BE2C (cell line): Measurements from ENCODE around the gene NFIC.

Source experiments
- DNase-seq: peaks from one replicate; pipeline ENCODE4 v3.0.0-alpha.2; 2020
- H3K27me3 ChIP-seq: fragments of 250-450 bp; sonication (Bioruptor Pico); 2 replicates; pipeline ENCODE4 v1.5.1; 2020; ENCODE audit warnings: mild to moderate bottlenecking
- H3K36me3 ChIP-seq: fragments of 250-450 bp; sonication (Bioruptor Pico); 2 replicates; pipeline ENCODE4 v1.5.1; 2020; ENCODE audit warnings: mild to moderate bottlenecking
- H3K4me1 ChIP-seq: fragments of 250-450 bp; sonication (Bioruptor Pico); 2 replicates; pipeline ENCODE4 v1.5.1; 2020
- H3K4me3 ChIP-seq: 2 replicates; pipeline ENCODE4 v1.5.1; 2011; ENCODE audit warnings: low read depth, low read length
- H3K9me3 ChIP-seq: fragments of 250-450 bp; sonication (Bioruptor Pico); 2 replicates; pipeline ENCODE4 v1.5.1; 2020
- TF ChIP-seq, protein P1 (sequence below): IDR thresholded peaks from 2 replicates; pipeline ENCODE4 v1.5.1; 2012; ENCODE audit warnings: mild to moderate bottlenecking, low read depth, low read length

The NFIC gene

GRCh38 chr19:3382460-3383100 lies 16.2 kb downstream of the NFIC start:
- TF ChIP-seq, protein P1, sequence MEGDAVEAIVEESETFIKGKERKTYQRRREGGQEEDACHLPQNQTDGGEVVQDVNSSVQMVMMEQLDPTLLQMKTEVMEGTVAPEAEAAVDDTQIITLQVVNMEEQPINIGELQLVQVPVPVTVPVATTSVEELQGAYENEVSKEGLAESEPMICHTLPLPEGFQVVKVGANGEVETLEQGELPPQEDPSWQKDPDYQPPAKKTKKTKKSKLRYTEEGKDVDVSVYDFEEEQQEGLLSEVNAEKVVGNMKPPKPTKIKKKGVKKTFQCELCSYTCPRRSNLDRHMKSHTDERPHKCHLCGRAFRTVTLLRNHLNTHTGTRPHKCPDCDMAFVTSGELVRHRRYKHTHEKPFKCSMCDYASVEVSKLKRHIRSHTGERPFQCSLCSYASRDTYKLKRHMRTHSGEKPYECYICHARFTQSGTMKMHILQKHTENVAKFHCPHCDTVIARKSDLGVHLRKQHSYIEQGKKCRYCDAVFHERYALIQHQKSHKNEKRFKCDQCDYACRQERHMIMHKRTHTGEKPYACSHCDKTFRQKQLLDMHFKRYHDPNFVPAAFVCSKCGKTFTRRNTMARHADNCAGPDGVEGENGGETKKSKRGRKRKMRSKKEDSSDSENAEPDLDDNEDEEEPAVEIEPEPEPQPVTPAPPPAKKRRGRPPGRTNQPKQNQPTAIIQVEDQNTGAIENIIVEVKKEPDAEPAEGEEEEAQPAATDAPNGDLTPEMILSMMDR, result no peak
- peaks cover 18% of the 10 kb centered on the region for H3K4me1 ChIP-seq
- DNase-seq, result no peak
- no peaks in the 10 kb centered on the region for H3K9me3 ChIP-seq
- H3K4me3 ChIP-seq, result no peak overlapping the region
- no peaks in the 10 kb centered on the region for H3K27me3 ChIP-seq
- H3K36me3 ChIP-seq, result peaks cover 26% of the 10 kb centered on the region

- H3K36me3 ChIP-seq, result peaks cover 30% of the 10 kb centered on the region
- no peak for DNase-seq
- H3K4me1 ChIP-seq, result peaks cover 24% of the 10 kb centered on the region
- TF ChIP-seq, protein P1, result no peak
- H3K27me3 ChIP-seq, result no peaks in the 10 kb centered on the region
- no peaks in the 10 kb centered on the region for H3K9me3 ChIP-seq
- H3K4me3 ChIP-seq, result no peak overlapping the region
These were observed 16.8 kb downstream of the NFIC start for GRCh38 chr19:3383121-3383722.

DNA sequence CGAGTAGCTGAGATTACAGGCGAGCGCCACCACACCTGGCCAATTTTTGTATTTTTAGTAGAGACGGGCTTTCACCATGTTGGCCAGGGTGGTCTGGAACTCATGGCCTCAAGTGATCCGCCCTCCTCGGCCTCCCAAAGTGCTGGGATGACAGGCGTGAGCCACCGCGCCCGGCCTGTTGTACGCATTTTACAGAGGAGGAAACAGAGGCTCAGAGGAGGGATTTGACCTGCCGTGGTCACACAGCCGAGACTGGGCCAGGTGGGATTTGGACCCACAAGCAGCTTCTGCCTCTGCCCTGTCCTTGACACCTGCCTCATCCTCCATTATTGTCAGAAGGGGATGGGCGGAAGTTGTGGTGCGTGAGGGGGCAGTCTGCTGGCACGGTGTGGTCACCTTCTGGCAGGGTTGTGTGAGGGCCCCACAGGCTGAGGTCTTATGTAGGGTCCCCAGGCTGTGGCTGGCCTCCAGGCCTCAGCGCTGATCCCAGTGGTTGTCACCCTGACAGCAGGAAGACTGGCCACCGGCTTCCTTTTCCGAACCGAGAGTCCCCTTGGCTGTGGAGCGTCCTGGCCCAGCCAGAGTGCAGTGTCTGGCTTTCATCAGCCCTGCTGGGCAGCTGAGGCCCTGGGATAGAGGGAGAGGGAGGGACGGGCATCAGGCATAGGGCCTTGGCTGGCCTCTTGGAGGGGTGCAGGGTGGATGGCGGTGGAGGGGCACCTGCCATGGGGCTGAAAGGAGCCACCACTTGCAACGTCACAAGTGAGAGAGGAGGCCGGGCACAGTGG lies 20.3 kb downstream of the NFIC start:
- Histone ChIP-seq H3K4me3 (no peak overlapping the region), H3K4me1 (peaks cover 24% of the 10 kb centered on the region), H3K9me3 (no peaks in the 10 kb centered on the region), H3K36me3 (peaks cover 29% of the 10 kb centered on the region), H3K27me3 (no peaks in the 10 kb centered on the region)
- TF ChIP-seq, protein P1, result no peak
- DNase-seq, result no peak

DNA sequence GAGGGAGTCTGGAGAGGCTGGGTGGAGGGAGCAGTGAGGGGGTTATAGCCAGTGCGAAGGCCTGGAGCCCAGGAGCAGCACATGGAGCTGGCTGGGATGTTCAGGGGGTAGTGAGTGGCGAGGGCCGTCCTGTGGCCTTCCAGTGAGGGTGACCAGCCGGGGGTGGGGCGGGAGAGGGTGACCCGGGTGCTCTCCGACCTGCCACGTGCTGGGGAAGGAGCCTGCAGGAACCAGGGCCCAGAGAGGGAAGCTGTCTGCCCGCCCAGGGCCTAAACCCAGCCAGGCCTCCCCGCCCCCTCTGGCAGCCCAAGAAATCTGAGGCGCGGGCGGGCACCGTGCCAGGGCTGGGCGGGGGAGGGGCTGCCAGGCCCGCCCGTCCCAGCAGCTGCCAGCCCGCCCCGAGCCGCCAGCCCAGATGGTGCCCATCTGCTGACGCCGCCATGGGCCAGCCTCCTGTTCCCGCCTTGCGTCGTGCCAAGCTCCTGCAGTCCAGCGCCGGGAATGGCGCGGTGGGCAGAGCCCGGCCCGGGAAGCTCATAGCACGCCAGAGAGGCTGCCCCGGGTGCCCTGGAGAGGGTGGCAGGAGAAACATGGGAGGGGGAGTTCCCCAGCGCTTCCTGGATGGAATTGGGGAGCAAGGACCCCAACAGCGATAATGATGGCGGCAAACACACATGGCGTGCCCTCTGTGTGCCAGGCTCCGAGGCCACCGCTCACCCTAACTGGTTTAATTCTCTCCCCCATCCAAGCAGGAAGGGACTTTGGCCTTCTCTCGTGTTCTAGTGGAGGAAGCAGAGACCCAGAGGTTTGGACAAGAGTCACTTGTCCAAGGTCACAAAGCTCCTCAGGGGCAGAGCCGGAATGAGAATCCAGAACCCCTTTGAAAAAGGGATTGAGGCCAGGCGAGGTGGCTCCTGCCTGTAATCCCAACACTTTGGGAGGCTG lies 21.5 kb downstream of the NFIC start:
- H3K9me3 ChIP-seq, result no peaks in the 10 kb centered on the region
- H3K27me3 ChIP-seq, result no peaks in the 10 kb centered on the region
- TF ChIP-seq, protein P1, result no peak
- DNase-seq, result peak; percentile 80
- peaks cover 24% of the 10 kb centered on the region for H3K4me1 ChIP-seq
- H3K4me3 ChIP-seq, result no peak overlapping the region
- peaks cover 17% of the 10 kb centered on the region for H3K36me3 ChIP-seq

DNA sequence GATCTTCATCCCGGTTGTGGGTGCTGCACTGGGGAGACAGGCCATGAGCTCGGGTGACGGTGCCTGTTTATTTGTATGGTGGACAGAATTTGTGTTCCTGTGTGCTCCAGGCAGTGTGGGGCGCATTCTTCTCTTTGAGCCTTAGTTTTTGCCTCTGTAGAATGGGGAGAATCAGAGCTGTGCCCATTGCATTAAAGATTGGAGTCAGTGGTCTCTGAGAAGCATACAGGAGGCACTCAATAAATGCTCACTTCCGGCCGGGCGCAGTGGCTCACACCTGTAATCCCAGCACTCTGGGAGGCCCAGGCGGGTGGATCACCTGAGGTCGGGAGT lies 23.0 kb downstream of the NFIC start:
- no peak overlapping the region for H3K4me3 ChIP-seq
- no peaks in the 10 kb centered on the region for H3K27me3 ChIP-seq
- peaks cover 9% of the 10 kb centered on the region for H3K36me3 ChIP-seq
- DNase-seq, result no peak
- H3K4me1 ChIP-seq, result peaks cover 23% of the 10 kb centered on the region
- TF ChIP-seq, protein P1, result no peak
- no peaks in the 10 kb centered on the region for H3K9me3 ChIP-seq
